GM12891 (cell line): ENCODE measurements around the gene APCDD1.

Experiments
- PAX5 ChIP-seq: IDR thresholded peaks from 2 replicates; pipeline ENCODE4 v1.6.1; 2011; ENCODE audit warnings: low read length, moderate library complexity, mild to moderate bottlenecking; ENCODE audit not compliant: insufficient read depth, severe bottlenecking
- POLR2A ChIP-seq: IDR thresholded peaks from 2 replicates; pipeline ENCODE4 v1.6.1; 2011; ENCODE audit warnings: low read depth, low read length, control low read depth
- POLR2AphosphoS5 ChIP-seq: IDR thresholded peaks from 2 replicates; pipeline ENCODE4 v1.6.1; 2011; ENCODE audit warnings: low read depth, low read length, control low read depth
- SPI1 ChIP-seq: IDR thresholded peaks from 2 replicates; pipeline ENCODE4 v1.6.1; 2011; ENCODE audit warnings: low read depth, low read length, control low read depth
- TAF1 ChIP-seq: IDR thresholded peaks from 2 replicates; pipeline ENCODE4 v1.6.1; 2011; ENCODE audit warnings: low read depth, low read length, control low read depth

- TF ChIP-seq POLR2AphosphoS5 (no peak), POLR2A (no peak), SPI1 (no peak), TAF1 (no peak), PAX5 (no peak)
Measured at GRCh38 chr18:10437837-10438236, 16.6 kb upstream of the APCDD1 start.
